Activated CD4-positive, alpha-beta T cell treated with anti-CD3 and anti-CD28 coated beads for 48 hours (primary cell): ENCODE results near the gene USP37.

ENCODE experiments used
- DNase-seq: peaks from one replicate; pipeline ENCODE4 v3.0.0-alpha.2; 2020

The USP37 gene

GRCh38 chr2:218471982-218472381, 96.2 kb downstream of the USP37 start:
- DNase-seq = no peak

GRCh38 chr2:218471036-218471435, 97.1 kb downstream of the USP37 start:
- no peak for DNase-seq

- DNase-seq = no peak
These were observed 97.7 kb downstream of the USP37 start for GRCh38 chr2:218470448-218470847.

GRCh38 chr2:218465987-218466633, 102.0 kb downstream of the USP37 start:
- no peak for DNase-seq

- DNase-seq = no peak
These were observed 109.6 kb downstream of the USP37 start for GRCh38 chr2:218458598-218458997.

- no peak for DNase-seq
These were observed 111.3 kb downstream of the USP37 start for GRCh38 chr2:218456849-218457248.

GRCh38 chr2:218452079-218452478, 116.1 kb downstream of the USP37 start:
- DNase-seq = no peak

GRCh38 chr2:218448934-218449333, 119.2 kb downstream of the USP37 start:
- no peak for DNase-seq

- no peak for DNase-seq
These were observed 121.1 kb downstream of the USP37 start for GRCh38 chr2:218447072-218447471.

- no peak for DNase-seq
These were observed 121.6 kb downstream of the USP37 start for GRCh38 chr2:218446547-218446946.

GRCh38 chr2:218445602-218446001, 122.5 kb downstream of the USP37 start:
- no peak for DNase-seq

GRCh38 chr2:218444692-218445357, 123.3 kb downstream of the USP37 start:
- no peak for DNase-seq

GRCh38 chr2:218438596-218438995, 129.6 kb downstream of the USP37 start:
- no peak for DNase-seq

- DNase-seq = no peak
These were observed 130.2 kb downstream of the USP37 start for GRCh38 chr2:218437969-218438368.

- no peak for DNase-seq
These were observed 131.2 kb downstream of the USP37 start for GRCh38 chr2:218436992-218437391.

GRCh38 chr2:218435003-218435982, 132.9 kb downstream of the USP37 start:
- no peak for DNase-seq

GRCh38 chr2:218434456-218434855, 133.7 kb downstream of the USP37 start:
- no peak for DNase-seq

GRCh38 chr2:218432676-218433365, 135.3 kb downstream of the USP37 start:
- DNase-seq = no peak

- DNase-seq = no peak
These were observed 136.3 kb downstream of the USP37 start for GRCh38 chr2:218431878-218432277.

- DNase-seq = no peak
These were observed 137.4 kb downstream of the USP37 start for GRCh38 chr2:218430721-218431120.

- no peak for DNase-seq
These were observed 138.0 kb downstream of the USP37 start for GRCh38 chr2:218429911-218430692.
